H9 (cell line): Measurements from ENCODE around the gene DUSP5. TPM values are rescaled to one million over a fixed set of nuclear protein-coding genes. Genes with fewer than 3 reads are reported as not detected.

Experiments used
- DNase-seq: peaks from one replicate; pipeline ENCODE4 v3.0.0-alpha.2; 2017
- H2AFZ ChIP-seq: one replicate; pipeline ENCODE4 v1.6.1; 2013; ENCODE audit warnings: mild to moderate bottlenecking, low read length, control low read depth, moderate library complexity
- H2AK5ac ChIP-seq: 2 replicates; pipeline ENCODE4 v1.6.1; 2013; ENCODE audit warnings: low read length, control low read depth, mixed read lengths; ENCODE audit not compliant: insufficient read length
- H2BK120ac ChIP-seq: one replicate; pipeline ENCODE4 v1.6.1; 2013; ENCODE audit warnings: low read depth, mild to moderate bottlenecking, low read length, control low read depth, inconsistent platforms; ENCODE audit not compliant: poor library complexity, severe bottlenecking
- H2BK12ac ChIP-seq: 2 replicates; pipeline ENCODE4 v1.6.1; 2013; ENCODE audit warnings: low read length, control low read depth, mixed read lengths, low read depth; ENCODE audit not compliant: insufficient read length
- H2BK15ac ChIP-seq: 2 replicates; pipeline ENCODE4 v1.6.1; 2013; ENCODE audit warnings: low read depth, low read length, control low read depth
- H2BK20ac ChIP-seq: one replicate; pipeline ENCODE4 v1.6.1; 2013; ENCODE audit warnings: low read depth, mild to moderate bottlenecking, low read length, control low read depth, inconsistent platforms; ENCODE audit not compliant: poor library complexity, severe bottlenecking
- H2BK5ac ChIP-seq: 2 replicates; pipeline ENCODE4 v1.6.1; 2013; ENCODE audit warnings: low read length, control low read depth, mixed read lengths; ENCODE audit not compliant: insufficient read length
- H3K14ac ChIP-seq: 2 replicates; pipeline ENCODE4 v1.6.1; 2013; ENCODE audit warnings: low read length, control low read depth; ENCODE audit not compliant: insufficient read depth
- H3K18ac ChIP-seq: 2 replicates; pipeline ENCODE4 v1.6.1; 2013; ENCODE audit warnings: low read depth, mild to moderate bottlenecking, mixed read lengths, low read length, control low read depth; ENCODE audit not compliant: insufficient read length
- H3K23ac ChIP-seq: 2 replicates; pipeline ENCODE4 v1.6.1; 2013; ENCODE audit warnings: low read length, control low read depth, mixed read lengths, low read depth; ENCODE audit not compliant: insufficient read length
- H3K23me2 ChIP-seq: 2 replicates; pipeline ENCODE4 v1.6.1; 2013; ENCODE audit warnings: low read depth, mild to moderate bottlenecking, mixed read lengths, low read length, control low read depth; ENCODE audit not compliant: insufficient read length, poor library complexity, severe bottlenecking
- H3K27ac ChIP-seq: 2 replicates; pipeline ENCODE4 v1.5.1; 2013; ENCODE audit warnings: low read length, control low read depth, mixed read lengths, low read depth; ENCODE audit not compliant: insufficient read length
- H3K27me3 ChIP-seq: 2 replicates; pipeline ENCODE4 v1.6.1; 2013; ENCODE audit warnings: low read length, control low read depth, inconsistent platforms; ENCODE audit not compliant: insufficient read depth
- H3K4ac ChIP-seq: 2 replicates; pipeline ENCODE4 v1.6.1; 2013; ENCODE audit warnings: low read depth, mild to moderate bottlenecking, control low read depth, inconsistent platforms, low read length, moderate library complexity
- H3K4me1 ChIP-seq: 2 replicates; pipeline ENCODE4 v1.6.1; 2013; ENCODE audit warnings: low read length, control low read depth, inconsistent platforms; ENCODE audit not compliant: insufficient read depth
- H3K4me2 ChIP-seq: 2 replicates; pipeline ENCODE4 v1.6.1; 2013; ENCODE audit warnings: low read length, control low read depth, mixed read lengths; ENCODE audit not compliant: insufficient read length, insufficient read depth
- H3K56ac ChIP-seq: 2 replicates; pipeline ENCODE4 v1.6.1; 2013; ENCODE audit warnings: low read depth, mild to moderate bottlenecking, mixed read lengths, low read length, control low read depth; ENCODE audit not compliant: insufficient read length
- H3K79me1 ChIP-seq: 2 replicates; pipeline ENCODE4 v1.6.1; 2013; ENCODE audit warnings: low read depth, mild to moderate bottlenecking, moderate library complexity, low read length, control low read depth, inconsistent platforms; ENCODE audit not compliant: insufficient read depth, poor library complexity, severe bottlenecking
- H3K79me2 ChIP-seq: 2 replicates; pipeline ENCODE4 v1.6.1; 2013; ENCODE audit warnings: low read length, control low read depth, inconsistent platforms; ENCODE audit not compliant: insufficient read depth
- H3K9ac ChIP-seq: 2 replicates; pipeline ENCODE4 v1.6.1; 2013; ENCODE audit warnings: low read length, control low read depth, mixed read lengths; ENCODE audit not compliant: insufficient read length; ENCODE audit errors: extremely low read depth
- H3K9me3 ChIP-seq: one replicate; pipeline ENCODE4 v1.6.1; 2013; ENCODE audit warnings: low read depth, low read length, inconsistent platforms; ENCODE audit not compliant: control insufficient read depth
- H3T11ph ChIP-seq: one replicate; pipeline ENCODE4 v1.6.1; 2013; ENCODE audit warnings: mild to moderate bottlenecking, low read length, control low read depth, inconsistent platforms
- H4K20me1 ChIP-seq: one replicate; pipeline ENCODE4 v1.6.1; 2013; ENCODE audit not compliant: control insufficient read depth, insufficient read length, insufficient read depth
- H4K5ac ChIP-seq: 2 replicates; pipeline ENCODE4 v1.6.1; 2013; ENCODE audit warnings: low read depth, mild to moderate bottlenecking, mixed read lengths, low read length, control low read depth; ENCODE audit not compliant: insufficient read length
- H4K8ac ChIP-seq: replicated peaks from 2 replicates; pipeline ENCODE4 v1.6.1; 2013; ENCODE audit warnings: low read length, control low read depth, mixed read lengths, low read depth; ENCODE audit not compliant: insufficient read length
- H4K91ac ChIP-seq: 2 replicates; pipeline ENCODE4 v1.6.1; 2013; ENCODE audit warnings: low read depth, mild to moderate bottlenecking, moderate library complexity, mixed read lengths, low read length, control low read depth; ENCODE audit not compliant: insufficient read length
- H3K27ac Mint-ChIP-seq, 3 experiments: 2 replicates in 2 of 3; 3 replicates in 1 of 3; pipeline ENCODE4 v1.8.0; 2020 to 2021; ENCODE audit warnings: mixed read lengths in 3 of 3, mild to moderate bottlenecking in 1 of 3, moderate library complexity in 1 of 3
- H3K27me3 Mint-ChIP-seq: 2 replicates; pipeline ENCODE4 v1.8.0; 2021; ENCODE audit warnings: low read depth, mild to moderate bottlenecking, moderate library complexity, mixed read lengths
- H3K36me3 Mint-ChIP-seq, 3 experiments: 2 replicates in 2 of 3; 3 replicates in 1 of 3; pipeline ENCODE4 v1.8.0; 2020 to 2021; ENCODE audit warnings: low read depth in 3 of 3, mixed read lengths in 3 of 3; ENCODE audit not compliant: insufficient read depth in 1 of 3
- H3K4me1 Mint-ChIP-seq, 2 experiments: 2 replicates each; pipeline ENCODE4 v1.8.0; 2020; ENCODE audit warnings: mixed read lengths in 2 of 2
- H3K4me3 Mint-ChIP-seq, 2 experiments: 2 replicates in 1 of 2; 3 replicates in 1 of 2; pipeline ENCODE4 v1.8.0; 2020 to 2021; ENCODE audit warnings: mild to moderate bottlenecking in 2 of 2, mixed read lengths in 2 of 2, moderate library complexity in 1 of 2
- H3K9me3 Mint-ChIP-seq, 2 experiments: 2 replicates in 1 of 2; 3 replicates in 1 of 2; pipeline ENCODE4 v1.8.0; 2020; ENCODE audit warnings: mild to moderate bottlenecking in 2 of 2, mixed read lengths in 2 of 2, moderate library complexity in 1 of 2
- WGBS: extraction: QIAGEN DNeasy Blood & Tissue Kit; methylation state at CpG from one replicate; pipeline ENCODE4 v1.1.7; 2013; ENCODE audit warnings: missing lambda C conversion rate, low lambda C conversion rate, mixed read lengths; ENCODE audit not compliant: insufficient read length; ENCODE audit errors: extremely low coverage; 5-methylcytosine and 5-hydroxymethylcytosine counted together
- total RNA-seq: library from RNA; stranded (reverse); gene quantifications from 2 replicates; pipeline ENCODE4 v1.2.1, GENCODE V29; 2021
- TF ChIP-seq, protein P1 (sequence below): fragments of 200-600 bp; sonication (generic); conservative IDR thresholded peaks from 3 replicates; pipeline ENCODE4 v1.8.0; 2021; ENCODE audit warnings: antibody characterized with exemption, mild to moderate bottlenecking

The DUSP5 gene
- total RNA-seq, 1 experiment from 2014 or later: 29.3 TPM

GRCh38 chr10:110488332-110488681 is 9.4 kb upstream of the DUSP5 start:
- no peak overlapping the region for H2AFZ ChIP-seq
- no peak overlapping the region for H3K56ac ChIP-seq
- no peak overlapping the region for H3K4me2 ChIP-seq

More at GRCh38 chr10:110488332-110488681, 9.4 kb upstream of the DUSP5 start:
- Histone ChIP-seq H4K20me1 (no peaks in the 10 kb centered on the region), H3K18ac (no peak overlapping the region), H3K14ac (no peak overlapping the region), H3K4ac (no peak overlapping the region), H3K9me3 (no peaks in the 10 kb centered on the region), H2BK120ac (no peak overlapping the region), H2BK5ac (no peak overlapping the region), H3K79me1 (no peaks in the 10 kb centered on the region), H3K79me2 (no peaks in the 10 kb centered on the region), H4K8ac (no peak overlapping the region), H2BK15ac (no peak overlapping the region), H4K91ac (no peak overlapping the region), H3T11ph (no peak overlapping the region), H2BK20ac (no peak overlapping the region), H3K4me1 (peaks cover 20% of the 10 kb centered on the region), H3K27me3 (no peaks in the 10 kb centered on the region), H3K27ac (no peak overlapping the region), H4K5ac (no peak overlapping the region), H2AK5ac (no peak overlapping the region), H2BK12ac (no peak overlapping the region), H3K9ac (no peak overlapping the region), H3K23me2 (no peaks in the 10 kb centered on the region), H3K23ac (no peak overlapping the region)
- Mint-ChIP-seq H3K36me3 (no peaks in the 10 kb centered on the region), H3K27me3 (no peaks in the 10 kb centered on the region), H3K4me3 (no peak overlapping the region; a peak in 1 of 5 replicates), H3K4me1 (peaks cover 30% of the 10 kb centered on the region in 2 experiments), H3K9me3 (no peaks in the 10 kb centered on the region), H3K27ac (no peak overlapping the region)
- WGBS: no CpG with 5 or more reads among the region's 4 CpGs
- no peak for DNase-seq
- TF ChIP-seq, protein P1, sequence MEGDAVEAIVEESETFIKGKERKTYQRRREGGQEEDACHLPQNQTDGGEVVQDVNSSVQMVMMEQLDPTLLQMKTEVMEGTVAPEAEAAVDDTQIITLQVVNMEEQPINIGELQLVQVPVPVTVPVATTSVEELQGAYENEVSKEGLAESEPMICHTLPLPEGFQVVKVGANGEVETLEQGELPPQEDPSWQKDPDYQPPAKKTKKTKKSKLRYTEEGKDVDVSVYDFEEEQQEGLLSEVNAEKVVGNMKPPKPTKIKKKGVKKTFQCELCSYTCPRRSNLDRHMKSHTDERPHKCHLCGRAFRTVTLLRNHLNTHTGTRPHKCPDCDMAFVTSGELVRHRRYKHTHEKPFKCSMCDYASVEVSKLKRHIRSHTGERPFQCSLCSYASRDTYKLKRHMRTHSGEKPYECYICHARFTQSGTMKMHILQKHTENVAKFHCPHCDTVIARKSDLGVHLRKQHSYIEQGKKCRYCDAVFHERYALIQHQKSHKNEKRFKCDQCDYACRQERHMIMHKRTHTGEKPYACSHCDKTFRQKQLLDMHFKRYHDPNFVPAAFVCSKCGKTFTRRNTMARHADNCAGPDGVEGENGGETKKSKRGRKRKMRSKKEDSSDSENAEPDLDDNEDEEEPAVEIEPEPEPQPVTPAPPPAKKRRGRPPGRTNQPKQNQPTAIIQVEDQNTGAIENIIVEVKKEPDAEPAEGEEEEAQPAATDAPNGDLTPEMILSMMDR: no peak
